Measurements from ENCODE around the gene TFF2.

TFF2 gene

DNA sequence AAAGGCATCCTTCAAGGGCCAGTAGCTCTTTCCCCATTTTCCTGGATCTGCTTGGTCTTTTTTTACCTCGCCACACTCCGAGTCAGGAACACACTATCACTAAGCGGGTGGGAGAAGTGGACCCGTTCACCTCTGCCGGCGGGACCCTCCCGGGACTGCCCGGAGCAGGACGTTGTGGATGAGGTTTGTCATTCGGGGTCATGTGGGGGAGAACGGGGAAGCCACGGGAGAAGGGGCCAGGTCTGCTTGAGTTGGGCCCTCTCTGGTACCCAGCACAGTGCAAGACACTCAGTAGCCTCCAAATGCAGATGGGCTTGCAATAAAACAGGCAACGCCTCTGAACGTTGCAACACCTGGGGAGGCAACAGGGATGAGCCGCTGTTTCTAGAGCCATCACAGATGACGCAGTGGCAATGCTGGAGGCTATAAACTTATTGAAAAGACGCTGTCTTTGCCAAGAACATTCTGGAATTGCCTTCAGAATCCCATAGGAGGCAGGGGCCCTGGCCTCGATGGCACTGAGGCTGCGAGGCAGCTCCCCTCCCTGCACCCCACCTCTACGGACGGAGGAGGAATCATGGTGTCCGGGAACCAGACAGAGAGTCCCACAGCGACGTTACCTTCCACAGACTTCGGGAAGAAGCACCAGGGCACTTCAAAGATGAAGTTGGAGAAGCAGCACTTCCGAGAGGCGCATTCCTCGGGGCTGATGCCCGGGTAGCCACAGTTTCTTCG is 3.8 kb downstream of the TFF2 start:
- no peak for DNase-seq (ENCODE audit: low spot score)

DNA sequence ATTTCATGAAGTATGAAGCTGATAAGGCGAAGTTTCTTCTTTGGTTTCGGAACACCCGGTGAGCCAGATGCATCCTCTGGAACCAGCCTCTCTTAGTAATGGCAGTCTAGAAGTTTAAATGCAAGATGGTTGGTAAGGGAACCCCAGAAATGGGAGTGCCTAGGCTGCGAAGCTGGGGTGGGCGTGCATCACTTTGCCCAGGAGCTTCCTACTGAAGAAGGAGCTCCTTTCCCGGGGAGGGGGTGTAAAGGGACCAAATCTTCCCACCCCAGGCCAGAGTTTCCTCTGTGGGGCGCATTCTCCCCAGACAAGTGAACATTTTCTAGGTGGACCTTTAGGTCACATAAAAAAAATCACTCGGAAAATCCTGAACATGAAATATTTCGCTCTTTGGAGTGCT is 4.4 kb downstream of the TFF2 start:
- no peak for DNase-seq (ENCODE audit: low spot score)

DNA sequence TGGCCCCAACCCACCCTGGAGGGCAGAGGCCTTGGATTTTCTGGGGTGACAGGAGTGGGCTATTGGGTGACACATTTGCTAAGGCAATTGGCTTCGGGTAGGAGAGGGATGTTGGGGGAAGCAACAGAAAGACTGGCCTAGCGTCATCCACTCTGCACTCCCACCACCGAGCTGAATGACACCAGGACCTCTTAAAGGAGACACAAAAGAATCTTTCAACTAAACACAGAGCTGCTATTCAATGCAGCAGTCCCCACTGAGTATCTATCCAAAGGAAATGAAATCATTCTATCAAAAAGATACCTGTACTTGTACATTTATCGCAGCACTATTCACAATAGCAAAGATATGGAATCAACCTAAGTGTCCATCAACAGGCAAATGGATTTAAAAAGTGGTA is 6.2 kb downstream of the TFF2 start:
- no peak for DNase-seq (ENCODE audit: low spot score)

DNA sequence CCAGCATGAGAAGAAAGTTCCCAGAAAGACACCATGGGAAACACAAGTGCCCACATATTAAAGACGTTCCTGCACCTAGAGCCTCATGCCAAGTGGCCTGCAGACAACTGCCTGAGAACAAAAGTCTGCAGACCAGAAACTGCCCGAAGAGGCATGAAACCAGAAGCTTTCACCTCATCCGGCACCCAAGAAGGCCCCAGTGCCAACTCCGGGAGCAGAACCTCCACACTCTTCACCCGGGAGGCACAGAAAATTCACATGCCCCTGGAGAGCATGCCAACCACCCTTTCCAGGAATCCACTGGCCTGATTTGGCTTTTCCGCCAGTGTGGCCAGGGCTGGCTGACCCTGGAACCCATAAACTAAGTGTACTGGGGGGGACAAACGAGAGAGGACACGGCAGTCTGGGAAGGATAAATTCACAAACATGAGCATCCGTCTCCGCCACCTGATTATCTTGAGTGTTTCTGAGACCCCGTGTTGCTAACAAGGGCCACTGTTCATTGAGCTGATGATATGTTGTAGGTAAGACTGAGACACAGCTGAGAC is 6.8 kb downstream of the TFF2 start:
- DNase-seq (ENCODE audit: low spot score), result no peak

DNA sequence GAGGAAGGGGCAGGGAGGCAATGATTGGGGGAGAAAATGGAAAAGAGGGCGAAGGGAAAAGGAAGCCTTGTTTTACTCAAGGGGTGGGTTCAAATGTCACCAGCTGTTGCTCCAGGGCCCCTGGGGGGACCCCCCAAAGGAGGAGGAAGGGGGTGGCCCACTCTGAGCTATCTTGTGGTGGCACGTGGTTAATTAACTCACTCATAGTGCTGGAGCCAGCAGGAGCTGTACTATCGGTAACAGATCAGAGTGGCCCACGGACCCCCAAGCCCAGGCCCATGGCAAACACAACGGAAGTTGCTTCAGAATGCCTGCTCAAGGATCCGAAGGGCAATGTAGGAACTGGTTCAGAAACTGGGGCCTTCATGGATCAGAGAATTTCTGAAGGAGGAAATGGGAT is 7.2 kb downstream of the TFF2 start:
- DNase-seq (ENCODE audit: low spot score), result no peak

DNA sequence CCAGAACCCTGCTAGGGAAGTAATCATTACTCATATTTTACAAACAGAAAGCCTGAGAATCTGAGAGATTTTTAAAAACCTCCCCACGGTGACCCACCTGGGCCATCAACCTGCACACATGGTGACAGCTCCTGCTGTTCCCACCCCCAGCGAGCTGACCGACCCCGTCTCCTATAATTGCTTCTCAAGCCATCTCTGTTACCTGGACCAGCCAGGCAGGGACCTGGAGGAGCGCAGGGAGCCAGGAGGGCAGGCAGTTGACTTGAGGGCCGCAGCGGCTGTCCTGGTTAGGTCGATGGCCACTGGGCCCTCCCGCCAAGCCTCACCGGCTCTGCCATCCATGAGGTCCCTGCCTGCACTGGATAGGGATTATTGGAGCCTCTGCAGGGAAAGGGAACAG is 7.7 kb downstream of the TFF2 start:
- no peak for DNase-seq (ENCODE audit: low spot score)

DNA sequence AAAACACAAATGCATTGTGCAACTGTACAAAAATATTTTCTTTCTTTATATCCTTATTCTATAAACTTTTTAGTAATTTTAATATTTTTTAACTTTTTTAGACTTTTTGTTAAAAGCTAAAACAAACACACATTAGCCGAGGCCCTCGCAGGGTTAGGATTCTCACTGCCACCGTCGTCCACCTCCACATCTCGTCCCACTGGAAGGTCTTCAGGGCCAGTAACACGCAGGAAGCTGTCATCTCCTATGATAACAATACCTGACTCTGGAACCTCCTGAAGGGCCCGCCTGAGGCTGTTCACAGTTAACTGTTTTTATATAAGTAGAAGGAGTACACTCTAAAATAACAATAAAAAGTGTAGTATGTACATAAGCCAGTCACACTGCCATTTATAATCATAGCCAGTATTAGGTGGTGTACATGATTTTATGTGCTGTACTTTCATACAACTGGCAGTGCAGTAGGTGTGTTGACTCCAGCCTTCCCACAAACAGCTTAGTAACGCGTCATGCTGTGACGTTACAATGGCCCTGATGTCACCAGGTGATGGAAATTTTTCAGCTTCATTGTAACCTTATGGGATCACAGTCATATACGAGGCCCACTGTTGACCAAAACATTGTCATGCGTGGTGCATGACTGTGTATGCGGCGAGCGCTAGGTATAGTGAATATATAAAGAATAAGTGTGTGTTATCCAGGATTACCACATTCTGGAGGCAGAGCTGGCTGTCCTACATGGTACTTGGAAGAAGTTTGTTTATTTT is 8.8 kb downstream of the TFF2 start:
- no peak for DNase-seq (ENCODE audit: low spot score)

DNA sequence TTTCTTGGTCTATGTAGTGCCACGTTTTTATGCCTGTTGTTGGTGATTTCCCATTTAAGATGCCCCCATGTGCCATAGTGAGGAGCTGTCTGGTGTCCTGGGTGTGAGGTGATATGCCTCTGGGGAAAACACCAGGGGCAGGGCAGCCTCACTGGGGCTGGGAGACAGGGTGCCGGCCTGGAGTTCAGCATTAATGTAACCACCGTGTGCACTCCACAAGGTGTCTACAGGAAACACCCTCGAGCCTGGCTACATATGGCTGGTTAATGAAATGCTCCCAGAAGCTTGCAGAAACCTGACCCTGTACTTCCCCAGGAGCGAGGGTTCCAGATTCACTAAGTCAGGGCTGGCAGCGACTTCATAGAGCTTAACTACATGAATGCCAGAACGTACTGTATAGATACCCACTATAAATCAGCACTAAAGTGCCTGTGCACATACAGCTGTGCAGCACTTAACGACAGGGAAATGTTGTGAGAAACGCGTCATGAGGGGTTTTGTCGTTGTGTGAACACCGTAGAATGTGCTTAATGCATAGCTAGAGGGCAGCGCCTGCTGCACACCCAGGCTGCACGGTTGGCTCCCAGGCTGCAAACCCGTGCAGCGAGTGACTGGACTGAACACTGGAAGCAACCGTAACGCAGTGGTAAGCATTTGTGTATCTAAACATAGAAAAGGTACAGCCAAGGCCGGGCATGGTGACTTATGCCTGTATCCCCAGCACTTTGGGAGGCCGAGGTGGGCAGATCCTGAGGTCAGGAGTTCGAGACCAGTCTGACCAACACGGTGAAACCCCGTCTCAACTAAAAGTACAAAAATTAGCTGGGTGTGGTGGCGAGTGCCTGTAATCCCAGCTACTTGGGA is 10.4 kb downstream of the TFF2 start:
- no peak for DNase-seq (ENCODE audit: low spot score)

DNA sequence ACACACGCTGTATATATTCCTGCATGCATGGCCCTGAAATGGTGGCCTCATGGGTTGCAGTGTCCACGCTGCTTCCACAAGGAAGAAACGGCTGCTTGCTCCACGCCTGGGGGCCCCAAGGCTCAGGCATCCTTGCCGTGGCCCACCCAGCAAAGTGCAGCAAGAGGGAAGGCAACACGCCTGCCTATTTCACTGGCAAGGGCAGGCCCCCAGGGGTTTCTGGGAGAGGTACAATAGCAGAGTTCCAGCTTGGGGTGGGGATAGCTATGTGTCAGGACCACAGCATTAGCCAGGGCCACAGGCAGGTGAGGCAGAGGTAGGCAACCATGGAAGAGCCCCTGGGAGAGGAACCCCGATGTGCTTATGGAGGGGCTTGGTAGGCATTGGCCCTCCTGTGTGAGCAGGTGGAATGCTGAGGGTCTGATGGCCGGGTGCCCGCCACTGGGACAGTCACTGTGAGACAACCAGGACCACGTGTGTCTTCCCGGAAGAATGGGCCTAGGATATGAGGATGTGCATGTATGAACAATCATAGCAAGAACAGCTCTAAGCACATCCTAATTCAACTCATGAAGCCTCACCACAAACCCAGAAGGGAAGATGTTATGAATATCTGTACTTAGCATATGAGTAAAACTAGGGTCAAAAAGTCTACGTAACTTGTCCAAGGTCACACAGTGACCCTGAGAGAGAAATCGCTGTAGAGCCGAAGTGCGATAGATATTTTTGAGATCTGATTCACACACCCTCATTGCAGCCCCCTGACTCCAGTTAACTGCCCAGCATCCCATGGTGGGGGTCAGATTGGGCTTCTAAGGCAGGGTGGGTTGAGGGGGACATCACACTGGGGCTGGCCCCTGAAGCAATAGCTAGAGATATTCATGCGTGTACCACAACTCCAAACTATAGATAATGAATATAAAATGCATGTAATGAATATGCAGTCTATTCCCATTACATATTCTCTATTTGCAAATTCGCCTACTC is 11.8 kb downstream of the TFF2 start:
- DNase-seq (ENCODE audit: low spot score), result no peak

DNA sequence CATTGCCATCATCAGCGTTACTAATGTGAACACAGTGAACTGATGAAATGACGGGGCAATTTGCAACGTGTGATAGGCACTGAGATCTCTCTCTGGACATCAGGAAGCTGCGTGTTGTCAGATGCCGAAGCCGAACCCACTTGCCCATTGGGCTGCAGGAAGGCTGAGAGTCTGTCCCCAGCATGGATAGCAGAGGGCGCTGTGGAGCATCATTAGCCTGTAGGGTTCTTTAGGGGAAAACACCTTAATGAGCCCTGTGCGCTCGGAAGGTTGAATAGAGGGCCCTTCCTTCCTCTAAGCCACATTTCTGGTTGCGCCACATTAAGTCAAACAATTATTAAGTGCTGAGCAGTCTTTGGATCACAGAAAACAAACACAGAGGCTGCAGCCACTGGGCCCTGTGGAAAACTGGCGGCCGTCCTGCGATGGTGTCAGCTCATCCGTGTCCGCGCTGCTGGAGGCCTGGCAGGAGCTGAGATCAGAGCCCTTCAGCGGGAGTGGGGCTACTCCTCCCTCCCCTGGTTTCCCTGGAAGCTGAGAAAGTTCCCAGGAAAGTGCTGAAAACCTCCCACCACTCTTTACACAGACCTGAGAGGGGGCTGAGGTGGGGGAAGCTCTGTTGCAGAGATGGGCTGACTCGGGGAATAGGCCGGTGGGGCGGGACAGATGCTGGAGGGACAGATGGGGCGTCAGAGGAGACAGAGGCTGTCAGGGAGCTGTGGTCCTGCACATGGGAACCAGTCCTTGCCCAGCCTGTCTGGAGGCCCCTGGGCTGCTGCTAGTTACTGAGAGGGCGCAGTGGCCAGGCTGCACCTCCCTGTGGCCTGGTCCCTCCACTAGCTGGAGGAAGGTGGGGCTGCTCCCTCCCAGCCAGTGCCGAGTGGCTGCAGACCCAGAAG is 12.7 kb downstream of the TFF2 start:
- peak; percentile 77 for DNase-seq (ENCODE audit: low spot score)

DNA sequence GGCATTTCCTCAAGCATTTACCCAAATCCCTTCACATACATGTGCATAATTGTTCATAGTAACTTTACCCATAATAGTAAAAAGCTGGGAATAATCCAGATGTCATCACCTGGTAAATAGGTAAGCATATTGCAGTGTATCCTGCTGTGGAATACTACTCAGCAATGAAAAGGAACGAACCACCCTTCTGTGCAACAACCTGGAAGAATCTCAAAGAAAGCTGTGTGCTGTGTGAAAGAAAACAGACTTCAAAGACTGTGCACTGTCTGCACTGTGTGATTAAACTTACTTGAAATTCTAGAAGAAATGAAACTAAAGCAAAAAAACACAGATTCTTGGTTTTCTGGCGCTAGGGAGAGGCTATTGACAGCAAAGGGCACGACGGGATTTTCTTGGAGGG is 13.5 kb downstream of the TFF2 start:
- DNase-seq (ENCODE audit: low spot score), result no peak

DNA sequence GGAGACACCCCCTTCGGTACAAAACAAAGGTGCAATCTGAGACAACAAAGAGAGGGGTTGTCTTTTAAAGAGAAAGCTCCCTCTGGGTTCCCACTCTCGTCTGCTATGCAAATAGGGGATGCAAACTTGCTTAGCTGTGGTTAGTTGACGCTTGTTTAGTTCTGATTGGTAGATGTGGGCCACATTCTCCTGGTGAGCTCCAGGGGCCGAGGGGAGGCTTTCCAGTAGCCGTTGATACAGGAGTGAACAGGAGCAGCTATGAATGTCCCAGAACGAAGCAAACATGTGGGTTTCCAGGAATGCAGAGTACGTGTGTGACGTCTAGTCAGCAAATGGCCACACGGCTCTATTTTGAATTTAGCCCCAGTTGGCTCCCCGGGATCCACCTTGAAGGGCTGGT is 14.7 kb downstream of the TFF2 start:
- DNase-seq (ENCODE audit: low spot score), result no peak

DNA sequence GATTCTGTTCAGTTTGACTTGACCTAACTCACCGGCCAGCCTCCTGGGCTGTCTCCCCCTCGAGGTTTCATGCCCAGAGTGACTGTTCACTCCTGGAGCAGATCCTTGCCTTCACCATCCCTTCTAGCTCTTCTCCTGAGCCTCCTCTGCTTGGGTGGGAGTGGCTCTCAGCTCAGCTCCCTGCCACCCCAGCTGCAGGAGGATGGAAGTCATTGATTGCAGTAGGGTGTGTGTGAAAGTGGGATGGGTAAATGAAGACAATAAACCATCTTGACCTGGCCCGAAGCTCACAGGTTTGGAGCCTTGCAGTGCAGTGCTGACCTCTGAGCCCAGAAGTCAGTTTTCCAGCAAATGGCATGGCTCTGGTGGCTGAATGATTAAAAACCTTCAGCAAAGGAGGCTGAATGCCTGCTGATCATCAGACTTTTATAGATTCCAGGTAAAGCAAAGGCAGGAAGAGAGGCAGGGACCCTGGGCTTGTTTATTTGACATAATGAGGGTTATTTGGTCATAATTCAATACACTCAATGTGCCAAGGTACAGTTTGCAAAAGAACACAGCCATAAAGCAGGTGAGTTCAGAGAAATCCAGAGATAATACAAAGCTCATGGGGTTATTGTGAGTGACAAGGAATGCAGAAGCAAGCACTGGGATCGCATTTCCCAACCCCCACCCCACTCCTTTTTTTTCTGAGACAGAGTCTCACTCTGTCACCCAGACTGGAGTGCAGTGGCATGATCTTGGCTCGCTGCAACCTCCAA is 18.1 kb downstream of the TFF2 start:
- no peak for DNase-seq (ENCODE audit: low spot score)

DNA sequence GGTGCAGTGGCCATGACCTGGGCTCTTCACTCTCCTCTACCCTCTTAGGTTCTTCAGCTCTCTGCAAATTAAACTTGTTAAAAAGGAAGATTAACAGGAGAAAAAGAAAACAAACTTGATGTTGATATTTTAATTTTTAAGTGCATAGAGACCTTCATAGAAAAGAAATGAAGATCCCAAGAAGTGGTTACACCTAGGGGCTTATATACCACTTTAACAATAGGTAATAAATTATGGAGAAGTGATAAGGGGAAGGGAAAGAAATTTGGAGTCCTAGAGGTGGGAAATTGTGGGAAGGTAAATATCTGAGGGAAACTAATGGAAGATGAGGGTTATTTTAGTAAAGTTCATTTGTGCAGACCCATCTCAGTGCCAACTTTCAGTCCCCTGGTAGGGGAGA is 19.1 kb downstream of the TFF2 start:
- DNase-seq (ENCODE audit: low spot score), result no peak

DNA sequence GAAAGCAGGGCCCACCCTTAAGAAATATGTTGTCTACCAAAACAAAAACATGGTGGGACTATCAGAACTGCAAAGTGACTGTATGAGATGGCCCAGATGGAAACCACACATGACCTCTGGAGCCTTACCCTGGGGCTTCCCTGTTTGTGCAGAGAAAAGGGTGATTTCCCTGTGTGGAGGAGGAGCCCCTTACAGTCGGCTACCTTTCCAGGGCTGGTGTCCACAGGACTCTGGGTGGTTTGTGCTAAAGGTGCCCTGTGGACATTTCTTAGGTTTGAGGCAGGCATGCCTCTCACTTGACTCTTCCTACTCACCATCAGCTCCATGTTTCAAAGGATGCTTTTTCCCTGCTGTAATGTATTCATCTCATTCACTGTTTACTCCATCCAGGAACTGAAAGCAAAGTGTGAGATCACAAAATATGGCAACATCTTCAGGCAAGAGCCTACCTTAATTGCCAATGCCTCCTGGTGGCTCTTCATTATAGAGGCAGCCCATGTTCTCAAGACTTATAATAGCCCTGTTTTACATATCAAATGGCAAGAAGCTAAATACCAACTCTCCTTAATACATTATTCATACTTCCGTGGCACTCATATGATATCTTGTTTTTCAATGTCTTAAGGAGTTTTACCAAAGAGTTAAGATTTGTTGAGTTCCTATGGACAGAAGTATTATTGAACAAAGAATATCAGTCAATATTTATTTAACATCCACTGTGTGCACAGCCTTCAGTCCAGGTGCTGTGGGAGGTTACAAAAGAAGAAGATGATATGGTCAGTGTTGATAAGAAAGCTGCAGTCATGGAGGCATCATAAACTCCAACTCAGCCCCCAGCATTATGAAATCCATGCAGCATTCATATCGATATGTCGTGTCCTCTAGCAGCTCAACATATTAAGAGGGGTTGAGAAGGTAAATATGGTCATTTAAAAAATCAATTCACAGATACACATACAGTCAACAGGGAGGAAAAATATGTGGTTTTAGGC is 20.1 kb downstream of the TFF2 start:
- DNase-seq (ENCODE audit: low spot score), result no peak

DNA sequence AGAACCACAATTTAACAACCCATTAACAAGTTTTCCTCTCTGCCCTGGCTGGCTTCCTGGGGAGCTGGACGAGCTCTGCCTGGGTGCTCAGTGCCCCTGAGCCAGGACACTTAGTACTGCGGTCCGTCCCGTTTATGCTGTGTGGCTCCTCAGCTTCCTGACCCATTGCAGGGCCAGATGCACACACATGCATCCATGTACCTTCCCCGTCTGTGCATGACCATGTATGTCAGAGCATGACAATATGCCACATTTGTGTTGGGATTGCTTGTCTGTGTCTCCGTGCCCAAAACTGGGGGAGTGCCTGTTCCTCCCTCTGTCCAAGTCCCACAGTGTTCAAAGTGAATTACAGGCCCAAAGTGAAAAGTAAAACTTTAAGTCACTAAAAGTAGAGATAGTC is 25.9 kb downstream of the TFF2 start:
- DNase-seq (ENCODE audit: low spot score), result no peak

DNA sequence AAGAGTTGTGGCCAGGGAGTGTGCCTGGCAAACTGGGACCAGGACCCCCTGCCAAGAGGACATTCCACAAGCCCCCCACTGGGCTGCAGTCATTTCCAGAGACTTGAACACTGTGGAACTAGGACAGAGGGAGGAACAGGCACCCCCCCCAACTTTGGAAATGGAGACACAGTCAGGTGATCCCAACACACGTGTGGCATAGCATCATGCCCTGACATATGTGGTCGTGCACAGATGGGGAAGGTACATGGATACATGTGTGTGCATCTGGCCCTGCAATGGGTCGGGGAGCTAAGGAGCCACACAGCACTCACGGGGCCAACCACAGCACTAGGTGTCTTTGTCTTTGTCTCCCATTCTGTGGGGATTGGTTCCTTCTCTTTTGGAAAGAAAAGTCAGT is 28.9 kb downstream of the TFF2 start:
- no peak for DNase-seq (ENCODE audit: low spot score)

DNA sequence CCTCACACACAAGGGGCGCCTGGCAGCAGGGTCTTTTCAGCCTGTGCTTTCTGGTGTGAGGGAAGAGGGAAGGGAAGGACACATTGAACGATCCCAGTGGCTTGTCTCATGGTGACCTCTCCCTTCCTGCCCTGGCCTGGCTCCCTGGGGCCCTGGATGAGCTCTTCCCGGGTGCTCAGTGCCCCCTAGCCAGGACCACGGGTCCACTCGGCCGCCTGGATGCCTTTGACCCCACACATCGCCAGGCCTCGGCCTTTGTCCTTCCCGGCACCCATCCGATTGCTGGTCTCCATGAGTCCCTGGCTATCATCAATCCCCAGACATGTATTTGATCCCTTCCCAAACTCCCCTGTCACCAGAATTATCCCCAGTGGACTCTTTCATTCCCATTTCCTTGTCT is 29.6 kb downstream of the TFF2 start:
- DNase-seq (ENCODE audit: low spot score), result no peak
